Spleen (tissue), 11 donors: ENCODE measurements around the gene MUC20. TPM values are rescaled to one million over a fixed set of nuclear protein-coding genes. Genes with fewer than 3 reads are reported as not detected.

ENCODE experiments used
- DNase-seq: peaks from one replicate; pipeline ENCODE4 v3.0.0-alpha.2; 2020
- H3K27ac ChIP-seq, 8 donors: fragments of 200-600 bp; sonication (generic) in 7 of 8; 1 replicate in 4 of 8; 2 replicates in 4 of 8; pipeline versions ENCODE4 v1.5.0 to v1.8.0; 2016 to 2021; ENCODE audit warnings: inconsistent platforms in 4 of 8, mild to moderate bottlenecking in 4 of 8, moderate library complexity in 1 of 8
- H3K27me3 ChIP-seq, 7 donors: fragments of 200-600 bp; sonication (generic) in 6 of 7; replicated peaks in 1 of 7; 1 replicate in 4 of 7; 2 replicates in 3 of 7; pipeline versions ENCODE4 v1.5.0 to v1.8.0; 2016 to 2021; ENCODE audit warnings: inconsistent platforms in 3 of 7, mild to moderate bottlenecking in 1 of 7
- H3K36me3 ChIP-seq, 6 donors: fragments of 200-600 bp; sonication (generic) in 5 of 6; 1 replicate in 4 of 6; 2 replicates in 2 of 6; pipeline versions ENCODE4 v1.5.0 to v1.8.0; 2016 to 2021; ENCODE audit warnings: inconsistent platforms in 2 of 6
- H3K4me1 ChIP-seq, 6 donors: fragments of 200-600 bp; sonication (generic) in 5 of 6; 1 replicate in 3 of 6; 2 replicates in 3 of 6; pipeline versions ENCODE4 v1.5.0 to v1.8.0; 2016 to 2021; ENCODE audit warnings: inconsistent platforms in 3 of 6
- H3K4me3 ChIP-seq, 8 donors: fragments of 200-600 bp; sonication (generic) in 7 of 8; 1 replicate in 4 of 8; 2 replicates in 4 of 8; pipeline versions ENCODE4 v1.5.0 to v1.8.0; 2016 to 2021; ENCODE audit warnings: inconsistent platforms in 4 of 8, mild to moderate bottlenecking in 4 of 8, moderate library complexity in 2 of 8
- H3K9me3 ChIP-seq, 8 donors: fragments of 200-600 bp; sonication (generic) in 7 of 8; 1 replicate in 4 of 8; 2 replicates in 4 of 8; pipeline versions ENCODE4 v1.5.0 to v1.8.0; 2016 to 2021; ENCODE audit warnings: inconsistent platforms in 4 of 8
- CTCF ChIP-seq, 11 experiments: fragments of 200-600 bp in 7 of 11; fragments of 450-650 bp in 4 of 11; sonication (generic) in 4 of 11; IDR thresholded peaks in 8 of 11; conservative IDR thresholded peaks in 3 of 11; 1 replicate in 7 of 11; 2 replicates in 4 of 11; pipeline versions ENCODE4 v1.4.0 to v1.8.0; 2016 to 2021; ENCODE audit warnings: antibody characterized with exemption in 11 of 11, inconsistent platforms in 4 of 11, mild to moderate bottlenecking in 1 of 11
- POLR2A ChIP-seq, 3 donors: fragments of 450-650 bp; IDR thresholded peaks; one replicate each; pipeline ENCODE4 v1.5.1; 2017; ENCODE audit warnings: antibody characterized with exemption in 3 of 3, mild to moderate bottlenecking in 1 of 3
- POLR2AphosphoS5 ChIP-seq, 3 donors: sonication (generic); formaldehyde crosslinking; IDR thresholded peaks; one replicate each; pipeline ENCODE4 v1.5.1; 2017; ENCODE audit warnings: antibody characterized with exemption in 3 of 3
- WGBS, 5 donors: extraction: QIAGEN DNeasy Blood & Tissue Kit in 3 of 5; methylation state at CpG; one replicate each; pipeline versions ENCODE4 v1.1.5 to v1.1.7; 2013 to 2018; 5-methylcytosine and 5-hydroxymethylcytosine counted together
- intact Hi-C: fragments of 100-400 bp; cut with DNase I; formaldehyde crosslinking; loops from one replicate; pipeline ENCODE4 v1.15.0; 2023; ENCODE audit warnings: low total_unique reads
- polyA plus RNA-seq, 3 donors: library from polyadenylated mRNA; stranded (reverse); fragments of 200-250 nt; gene quantifications; one replicate each; pipeline ENCODE4 v1.2.1, GENCODE V29; 2013
- total RNA-seq, 7 donors: library from RNA; depleted of rRNA in 3 of 7; stranded (reverse); fragments of >200 nt in 3 of 7; fragmentation: NEBNext Ultra II Directional in 4 of 7; extraction: Animal tissue kit (Norgen Biotek cat#: 25700) in 4 of 7; gene quantifications; one replicate each; pipeline versions ENCODE4 v1.1.0 to v1.2.1, GENCODE V29; 2016 to 2021
- donor health status: healthy with polysubstance abuse.
- donor health status: DM: no; HTN: no; CAD: no; lungs with moderate emphysema.
- donor health status: DM: no; HTN: no; CAD: no.
- donor health status: Bipolar disorder and iron deficiency.
- donor health status: healthy.
- donor health status: DM: no; HTN: no; CAD: no.
- donor health status: DM: yes; HTN: yes; CAD: no.

The MUC20 gene
- total and polyA plus RNA-seq, 10 donors, result 0.38 to 13.6 (median 3.2) TPM

GRCh38 chr3:195698647-195699387, 22.0 kb upstream of the MUC20 start:
- Histone ChIP-seq H3K27me3 (no peaks in the 10 kb centered on the region), H3K36me3 (peaks cover 0 to 43% (median 17%) of the 10 kb centered on the region in 6 donors), H3K4me3 (no peak overlapping the region), H3K27ac (no peak overlapping the region), H3K9me3 (peaks cover 0 to 4% (median 0%) of the 10 kb centered on the region in 8 donors), H3K4me1 (peaks cover 0 to 5% (median 0%) of the 10 kb centered on the region in 6 donors)
- DNase-seq, result no peak
- no peak for TF ChIP-seq POLR2A (IDR thresholded peaks at IDR 0.05)
- TF ChIP-seq POLR2AphosphoS5 (IDR thresholded peaks at IDR 0.05), result no peak
- TF ChIP-seq CTCF (IDR thresholded peaks at IDR 0.05 in 8 of 11, conservative IDR thresholded peaks at IDR 0.05 in 3 of 11), result no peak
- intact Hi-C loops, result no loop called here
- WGBS, 5 donors, result 85 to 89% (median 87%) methylated on average over 5 of the region's 5 CpGs

GRCh38 chr3:195699388-195699771, 21.4 kb upstream of the MUC20 start:
- Histone ChIP-seq H3K4me1 (peaks cover 0 to 5% (median 0%) of the 10 kb centered on the region in 6 donors), H3K4me3 (no peak overlapping the region), H3K9me3 (peaks cover 0 to 4% (median 0%) of the 10 kb centered on the region in 8 donors), H3K27me3 (no peaks in the 10 kb centered on the region), H3K27ac (no peak overlapping the region), H3K36me3 (peaks cover 0 to 37% (median 11%) of the 10 kb centered on the region in 6 donors)
- intact Hi-C loops, result no loop called here
- DNase-seq, result no peak
- TF ChIP-seq POLR2A (IDR thresholded peaks at IDR 0.05) (no peak), CTCF (IDR thresholded peaks at IDR 0.05 in 8 of 11, conservative IDR thresholded peaks at IDR 0.05 in 3 of 11) (no peak), POLR2AphosphoS5 (IDR thresholded peaks at IDR 0.05) (no peak)
- WGBS, 5 donors, result 91 to 96% (median 94%) methylated on average over 2 of the region's 2 CpGs

GRCh38 chr3:195699860-195700259, 20.9 kb upstream of the MUC20 start:
- H3K4me1 ChIP-seq, result peaks cover 0 to 5% (median 0%) of the 10 kb centered on the region in 6 donors
- TF ChIP-seq POLR2AphosphoS5 (IDR thresholded peaks at IDR 0.05) (no peak), CTCF (IDR thresholded peaks at IDR 0.05 in 8 of 11, conservative IDR thresholded peaks at IDR 0.05 in 3 of 11) (no peak), POLR2A (IDR thresholded peaks at IDR 0.05) (no peak)
- WGBS, 5 donors, result 70 to 89% (median 84%) methylated on average over 6 of the region's 6 CpGs
- peaks cover 0 to 4% (median 0%) of the 10 kb centered on the region in 8 donors for H3K9me3 ChIP-seq
- peaks cover 0 to 33% (median 10%) of the 10 kb centered on the region in 6 donors for H3K36me3 ChIP-seq
- intact Hi-C loops, result no loop called here
- no peak overlapping the region for H3K27ac ChIP-seq
- no peak for DNase-seq
- H3K4me3 ChIP-seq, result no peak overlapping the region
- no peaks in the 10 kb centered on the region for H3K27me3 ChIP-seq

- H3K36me3 ChIP-seq, result peaks cover 0 to 28% (median 8%) of the 10 kb centered on the region in 6 donors
These were observed 20.5 kb upstream of the MUC20 start for GRCh38 chr3:195700319-195700718.

More at GRCh38 chr3:195700319-195700718, 20.5 kb upstream of the MUC20 start:
- intact Hi-C loops, result no loop called here
- no peak overlapping the region for H3K27ac ChIP-seq
- no peak for TF ChIP-seq POLR2A (IDR thresholded peaks at IDR 0.05)
- DNase-seq, result no peak
- no peak overlapping the region for H3K4me3 ChIP-seq
- WGBS, 5 donors, result 88 to 94% (median 92%) methylated on average over 5 of the region's 5 CpGs
- no peaks in the 10 kb centered on the region for H3K9me3 ChIP-seq
- H3K27me3 ChIP-seq, result no peaks in the 10 kb centered on the region
- H3K4me1 ChIP-seq, result peaks cover 0 to 5% (median 0%) of the 10 kb centered on the region in 6 donors
